EL (cell line): ENCODE results near the gene CD82.

Experiments used
- DNase-seq: peaks from one replicate; pipeline ENCODE4 v3.0.0-alpha.2; 2016

Gene CD82

GRCh38 chr11:44578279-44578678, 12.8 kb downstream of the CD82 start:
- no peak for DNase-seq

- DNase-seq, result no peak
Measured at GRCh38 chr11:44579302-44579761, 13.9 kb downstream of the CD82 start.

DNA sequence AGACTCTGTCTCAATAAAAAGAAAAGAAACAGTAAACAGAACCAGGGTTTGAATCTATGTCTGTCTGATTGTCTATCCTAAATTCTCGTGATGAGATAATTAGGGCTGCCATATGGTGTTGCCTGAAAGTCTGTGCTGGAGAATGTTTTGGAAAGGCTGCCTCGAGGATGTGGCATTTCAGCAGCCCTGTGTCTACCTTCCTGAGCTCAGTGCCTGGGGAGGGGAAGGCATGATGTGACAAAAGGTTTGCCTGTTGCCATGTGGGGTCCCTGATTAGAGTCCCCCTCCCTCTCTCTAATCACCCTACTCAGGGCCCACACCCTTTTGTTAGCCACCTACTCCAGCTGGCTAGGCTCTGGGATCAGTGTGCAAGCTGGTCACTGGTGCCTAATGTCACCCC, 15.2 kb downstream of the CD82 start:
- no peak for DNase-seq

DNA sequence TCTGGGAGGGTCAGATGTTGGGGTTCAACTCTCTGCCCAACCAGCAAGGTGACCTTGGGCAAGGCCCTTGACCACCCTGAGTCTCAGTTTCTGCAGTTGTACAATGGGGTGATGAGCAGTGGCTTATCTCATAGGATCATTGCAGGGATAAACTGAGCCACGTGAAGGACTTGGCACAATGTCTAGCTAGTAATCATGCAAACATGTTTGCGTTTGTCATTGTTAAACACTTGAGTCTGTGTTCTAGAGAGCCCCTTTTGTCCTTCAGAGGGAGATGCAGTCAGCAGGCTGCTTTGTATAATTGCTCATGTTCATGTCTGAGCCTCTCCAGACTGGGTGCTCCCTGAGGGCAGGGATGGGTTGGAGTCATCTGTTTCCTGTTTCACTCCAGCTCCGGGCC, 15.8 kb downstream of the CD82 start:
- no peak for DNase-seq

GRCh38 chr11:44582641-44583352, 17.3 kb downstream of the CD82 start:
- no peak for DNase-seq

DNA sequence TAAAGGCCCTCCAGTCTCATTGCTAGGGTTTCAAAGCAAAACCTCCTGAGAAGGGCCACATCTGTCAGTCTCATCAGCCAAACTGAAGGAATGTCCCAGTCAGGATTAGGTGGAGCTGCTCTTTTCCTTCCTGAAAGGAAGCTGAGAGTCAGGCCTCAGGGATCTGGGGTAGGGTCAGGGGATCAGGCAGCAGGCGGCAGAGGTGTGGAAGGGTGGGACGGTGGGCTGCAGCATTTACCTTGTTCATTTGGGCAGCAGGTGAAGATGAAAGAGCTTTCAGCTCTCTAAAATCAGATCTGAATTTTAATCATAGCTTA, 17.8 kb downstream of the CD82 start:
- DNase-seq, result no peak

DNA sequence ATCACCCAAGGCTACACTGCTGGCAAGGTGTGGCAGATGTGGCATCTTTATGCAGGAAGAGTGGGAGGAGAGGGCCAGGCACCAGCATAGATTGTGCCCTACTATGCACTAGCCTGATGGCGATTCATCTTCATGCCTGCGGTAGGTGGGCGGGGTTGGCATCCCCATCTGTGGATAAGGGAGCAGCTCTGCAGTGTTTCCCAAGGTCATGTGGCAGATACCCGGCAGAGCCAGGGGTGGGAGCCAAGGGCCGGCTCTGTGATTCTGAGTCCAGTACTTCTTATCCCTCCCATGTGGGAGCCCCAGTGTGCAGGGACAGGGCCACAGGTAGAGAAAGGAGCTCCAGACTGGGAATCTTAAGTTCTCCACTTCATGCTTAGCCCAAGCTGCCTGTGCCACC, 20.0 kb downstream of the CD82 start:
- no peak for DNase-seq

DNA sequence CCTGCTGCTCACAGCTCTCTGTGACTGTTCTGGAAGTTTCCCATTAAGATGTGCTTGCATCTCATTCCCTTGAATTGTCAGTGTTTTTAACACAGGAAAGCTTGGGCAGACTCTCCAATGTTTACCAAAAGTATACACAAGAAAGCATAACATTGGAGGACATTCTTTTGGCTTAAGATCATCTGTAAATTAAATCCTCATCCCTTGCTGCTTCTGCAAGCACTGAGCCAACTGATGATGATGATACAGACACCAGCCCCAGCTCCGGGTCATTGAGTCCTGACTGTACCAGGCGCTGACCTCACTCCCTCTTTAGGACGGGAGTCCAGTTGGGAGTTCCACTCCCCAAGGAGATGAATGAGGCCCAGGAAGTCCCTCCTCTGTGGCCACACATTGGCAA, 23.8 kb downstream of the CD82 start:
- DNase-seq, result peak; percentile 82

DNA sequence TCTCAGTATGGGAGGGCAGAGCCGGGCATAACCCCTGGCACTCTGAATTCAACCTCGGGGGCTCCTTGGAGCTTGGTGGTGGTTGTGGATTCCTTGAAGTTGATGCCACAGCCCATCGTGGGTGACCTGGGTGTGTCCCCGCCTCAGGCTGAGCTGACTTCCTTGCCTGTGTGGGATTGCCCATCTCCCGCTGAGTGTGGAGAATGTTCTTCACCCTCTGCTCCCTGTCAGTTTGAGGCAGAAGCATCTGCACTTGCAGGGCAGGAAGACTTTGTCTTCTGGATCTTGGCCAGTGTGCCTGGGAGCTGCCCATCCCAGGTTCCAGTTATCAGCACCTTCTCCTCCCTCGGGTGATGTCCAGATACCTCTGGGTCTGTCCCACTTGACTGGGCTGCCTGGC, 25.3 kb downstream of the CD82 start:
- no peak for DNase-seq

DNA sequence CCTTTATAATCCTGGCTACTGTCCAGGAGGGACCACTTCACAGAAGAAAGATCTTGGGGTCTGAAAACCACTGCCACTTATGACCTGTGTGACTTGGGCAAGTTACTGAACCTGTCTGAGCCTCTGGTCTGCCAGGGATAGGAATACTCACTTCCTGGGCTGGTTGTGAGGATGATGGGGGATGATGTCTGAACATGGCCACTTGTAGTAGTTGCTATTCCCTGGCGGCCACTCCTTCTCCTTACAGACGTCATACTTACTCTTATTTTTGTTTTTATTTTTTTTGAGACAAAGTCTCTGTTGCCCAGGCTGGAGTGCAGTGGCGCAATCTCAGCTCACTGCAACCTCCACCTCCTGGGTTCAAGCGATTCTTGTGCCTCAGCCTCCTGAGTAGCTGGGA, 26.1 kb downstream of the CD82 start:
- DNase-seq, result no peak

DNA sequence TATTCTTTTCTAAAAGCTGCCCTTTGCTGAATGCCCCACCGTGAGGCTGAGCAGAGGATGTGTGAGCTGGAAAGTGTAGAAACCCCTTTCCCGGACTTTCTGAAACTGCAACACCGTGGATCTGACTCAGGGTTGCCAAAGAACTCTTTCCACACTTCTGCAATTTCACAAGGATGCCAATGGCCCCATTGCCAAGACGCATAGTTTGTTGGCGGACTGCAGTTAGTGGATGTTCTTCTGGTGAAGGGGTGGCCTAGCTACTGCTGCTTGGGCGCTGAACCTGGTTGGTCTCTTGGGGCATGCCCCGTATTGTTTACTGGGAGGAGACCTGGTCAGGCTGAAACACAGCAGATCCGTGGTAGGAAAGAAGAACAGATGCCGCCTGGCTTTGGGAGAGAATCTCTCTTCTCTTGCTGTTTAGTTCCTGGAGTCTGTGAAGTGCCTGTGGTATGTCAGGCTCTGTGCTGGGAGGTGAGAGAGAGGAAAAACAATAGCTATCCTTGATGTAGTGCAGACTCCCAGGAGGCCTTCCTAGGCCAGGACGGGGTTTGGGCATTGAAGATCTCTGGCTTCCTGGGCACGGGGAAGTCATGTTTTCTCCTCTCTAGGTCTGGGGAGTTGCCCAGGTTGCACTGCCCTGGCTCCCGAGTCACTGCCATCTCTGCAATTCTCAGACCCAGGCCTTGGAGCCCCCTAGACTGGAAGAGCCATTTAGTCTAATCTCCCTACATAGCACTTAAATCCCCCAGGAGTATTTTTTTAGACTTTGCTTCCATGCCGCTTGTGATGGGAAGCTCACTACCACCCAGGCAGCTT, 26.9 kb downstream of the CD82 start:
- DNase-seq, result no peak

DNA sequence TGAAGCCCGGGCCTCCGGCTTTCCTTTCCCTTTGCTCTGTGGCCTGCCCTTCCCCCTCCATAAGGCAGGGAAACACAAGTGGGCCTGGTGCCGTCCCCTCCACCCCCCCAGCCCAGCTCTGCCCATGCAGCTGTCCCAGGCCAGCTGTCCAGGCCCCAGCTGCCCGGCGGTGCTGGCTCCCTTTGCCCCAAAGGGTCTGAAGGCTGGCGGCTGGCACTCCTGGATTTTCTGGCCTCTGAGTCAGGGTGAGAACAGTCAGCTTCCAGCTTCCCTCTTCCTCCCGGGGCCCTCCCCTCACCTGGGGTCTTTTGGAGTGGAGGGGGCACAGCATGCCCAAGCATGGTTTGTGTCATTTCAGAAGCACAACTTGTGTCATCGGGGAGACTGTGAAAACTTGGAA, 27.8 kb downstream of the CD82 start:
- DNase-seq, result no peak

- no peak for DNase-seq
Measured at GRCh38 chr11:44595006-44595405, 29.5 kb downstream of the CD82 start.

DNA sequence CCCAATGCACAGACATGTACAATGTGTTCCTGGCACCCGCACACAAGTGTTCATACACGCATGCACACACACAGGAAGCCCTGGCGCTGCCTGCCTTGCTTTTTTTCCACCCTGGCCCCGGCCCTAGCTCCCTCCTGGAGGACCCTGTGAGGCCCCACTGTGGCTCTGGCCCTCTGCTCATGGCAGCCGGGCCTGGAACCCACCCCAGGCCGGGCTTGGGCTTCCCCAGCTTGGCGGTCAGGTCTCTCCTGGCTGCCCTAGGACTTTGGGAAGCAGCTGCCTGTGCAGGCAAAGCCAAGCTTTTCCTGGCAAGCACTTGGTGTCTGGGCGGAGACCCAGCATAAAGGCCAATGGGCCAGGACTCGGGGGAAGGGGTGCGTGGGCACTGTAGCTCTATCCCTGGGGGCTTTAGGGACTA, 30.5 kb downstream of the CD82 start:
- no peak for DNase-seq

DNA sequence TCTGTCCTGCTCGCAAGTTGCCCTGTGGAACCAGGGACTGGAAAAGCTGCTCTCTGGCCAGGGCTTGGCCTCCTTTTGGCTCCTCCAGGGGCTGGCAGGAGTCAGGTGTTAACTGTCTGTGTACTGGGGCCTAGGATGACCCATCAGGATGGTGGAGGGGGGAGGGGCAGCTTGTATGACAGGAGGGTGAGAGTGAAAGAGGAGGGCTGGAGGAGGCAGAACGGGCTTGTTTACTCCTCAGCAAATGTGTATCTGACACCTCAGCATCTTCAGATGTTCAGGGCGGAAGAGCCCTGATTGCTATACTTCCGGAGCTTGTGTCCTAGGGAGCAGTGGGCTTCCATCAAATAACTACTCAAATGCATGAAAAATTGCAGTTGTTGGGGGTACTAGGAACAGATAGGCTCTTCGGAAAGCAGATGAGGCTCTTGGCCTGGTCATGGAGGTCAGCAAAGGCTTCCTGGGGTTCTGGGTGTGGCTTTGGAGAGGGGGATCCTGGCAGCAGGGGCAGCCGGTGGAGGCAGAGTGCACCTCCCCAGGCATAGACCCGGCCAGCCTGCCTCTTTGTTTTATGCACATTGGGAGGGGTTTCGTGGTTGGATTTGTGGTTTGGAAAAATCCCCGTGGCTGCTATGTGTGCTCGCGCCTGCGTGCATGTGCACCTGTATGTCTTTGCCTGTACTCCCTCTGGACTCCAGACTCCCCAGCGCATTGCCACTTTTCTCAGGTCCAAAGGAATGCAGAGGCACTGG, 31.2 kb downstream of the CD82 start:
- no peak for DNase-seq

- DNase-seq, result no peak
Measured at GRCh38 chr11:44597358-44598012, 32.0 kb downstream of the CD82 start.

DNA sequence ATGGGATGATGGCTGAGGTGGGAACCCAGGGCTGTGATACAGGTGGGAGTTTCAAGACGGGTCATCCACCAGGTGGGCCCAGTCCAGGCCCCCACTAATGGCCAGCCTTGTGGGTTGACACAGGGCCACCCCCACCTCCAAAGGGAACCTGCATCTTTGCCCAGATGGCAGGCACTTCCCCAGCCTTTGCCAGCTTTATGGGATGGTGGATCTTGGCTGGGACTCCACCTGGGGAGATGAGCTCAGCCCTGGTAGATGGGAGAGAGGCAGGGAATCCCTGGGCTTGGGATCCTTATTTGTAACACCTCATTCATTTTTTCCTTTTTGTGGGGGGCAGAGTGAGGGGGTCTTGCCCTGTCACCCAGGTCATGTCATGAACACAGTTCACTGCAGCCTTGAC, 33.4 kb downstream of the CD82 start:
- no peak for DNase-seq

DNA sequence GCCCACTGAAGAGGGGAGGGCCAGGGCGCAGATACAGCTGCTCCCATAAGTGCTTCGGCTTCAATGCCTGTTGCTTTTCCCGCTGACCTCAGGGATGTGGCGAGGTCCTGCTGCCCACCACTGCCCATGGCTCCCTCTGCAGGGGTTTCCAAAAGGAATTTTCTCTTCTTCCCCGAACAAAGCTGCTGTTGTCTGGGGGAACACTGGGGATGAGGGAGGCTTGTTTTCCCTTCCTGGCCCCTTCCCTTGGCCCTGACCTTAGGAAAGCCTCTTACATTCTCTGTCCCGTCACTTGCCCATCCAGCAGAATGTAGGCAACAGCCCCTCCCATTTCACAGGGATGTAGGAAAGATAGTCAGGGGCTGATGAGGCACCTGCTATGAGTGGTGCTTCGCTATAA, 34.8 kb downstream of the CD82 start:
- no peak for DNase-seq

DNA sequence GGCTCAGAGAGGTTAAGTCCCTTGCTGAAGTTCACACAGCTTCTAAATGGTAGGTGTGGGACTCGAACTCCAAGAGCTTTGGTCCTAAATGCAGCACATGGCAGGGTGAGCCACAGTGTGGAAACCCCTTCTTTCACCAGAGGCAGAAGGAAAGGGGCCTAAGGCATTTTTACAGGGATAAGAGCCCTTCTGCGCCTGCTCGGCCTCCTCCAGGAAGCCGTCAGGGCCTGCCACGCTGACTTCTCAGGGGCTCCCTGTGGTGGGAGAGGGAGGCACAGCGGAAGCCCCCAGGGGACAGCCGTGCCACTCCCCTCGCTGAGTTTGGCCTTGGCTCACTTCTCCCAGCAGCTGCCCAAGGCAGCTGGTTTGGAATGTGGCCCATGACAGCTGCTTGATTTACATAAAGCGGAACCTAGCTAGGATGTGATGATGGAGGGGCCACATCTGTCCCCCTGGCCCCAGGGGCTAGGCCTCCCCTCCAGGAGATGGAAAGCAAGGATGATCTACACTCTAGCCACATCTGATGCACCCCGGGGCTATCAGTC, 35.4 kb downstream of the CD82 start:
- no peak for DNase-seq

DNA sequence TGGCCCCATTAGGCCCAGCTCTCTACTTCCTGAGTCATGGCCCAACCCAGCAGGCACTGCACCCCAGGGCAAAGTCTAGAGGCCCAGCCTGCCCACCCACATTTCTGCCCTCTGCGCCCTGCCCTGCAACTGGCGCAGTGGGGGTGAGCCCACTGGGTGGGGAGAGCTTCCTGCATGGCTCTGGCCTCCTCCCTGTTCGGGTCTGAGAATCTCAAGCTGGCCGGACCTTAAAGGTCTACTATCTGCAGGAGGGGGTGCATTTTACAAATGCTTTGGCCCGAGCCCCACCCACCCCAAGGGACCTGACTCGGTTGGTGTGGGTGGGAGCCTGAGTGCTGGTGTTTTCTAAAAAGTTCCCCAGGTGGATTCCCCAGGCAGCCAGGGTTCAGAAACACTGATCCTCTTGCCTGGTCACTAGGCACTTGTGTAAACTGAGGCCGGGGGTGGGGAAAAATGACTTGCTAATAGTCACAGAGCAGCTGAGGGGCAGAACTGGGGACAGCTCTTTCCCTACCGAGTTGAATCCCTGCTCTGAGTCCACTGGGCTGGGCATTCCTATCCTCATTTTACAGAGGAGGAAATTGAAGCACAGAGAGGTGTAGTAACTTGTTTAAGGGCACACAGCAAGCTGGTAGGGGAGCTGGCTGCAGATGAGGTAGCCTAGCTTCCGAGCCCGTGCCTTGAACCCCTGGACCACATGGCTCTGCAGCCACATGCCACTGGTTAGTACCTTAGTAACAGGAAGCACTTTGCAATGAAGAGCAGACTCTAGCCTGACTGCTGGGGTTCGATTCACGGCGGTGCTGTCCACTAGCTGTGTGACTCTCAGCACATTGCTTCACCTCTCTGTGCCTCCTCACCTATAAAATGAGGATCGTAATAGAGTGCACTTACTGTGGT, 36.3 kb downstream of the CD82 start:
- DNase-seq, result no peak

DNA sequence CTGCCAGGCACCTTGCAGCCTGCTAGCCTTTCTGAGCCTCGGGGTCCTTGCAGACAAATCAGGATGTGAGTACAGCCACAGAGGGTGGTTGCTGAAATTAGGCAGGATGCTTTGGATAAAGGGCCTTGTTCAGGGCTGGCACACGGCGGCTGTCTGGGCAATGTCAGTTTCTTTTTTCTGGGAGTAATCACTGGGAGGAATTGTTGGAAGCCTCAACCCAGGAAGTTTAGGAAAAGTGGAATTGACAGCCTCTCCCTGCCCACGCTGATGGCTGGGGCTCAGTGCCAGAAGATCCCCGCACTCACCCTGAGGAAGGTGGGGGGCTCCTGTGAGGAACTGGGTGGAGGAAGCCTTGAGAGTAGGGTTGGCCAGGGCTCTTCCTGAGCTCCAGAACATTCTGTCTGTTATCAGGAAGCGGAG, 37.4 kb downstream of the CD82 start:
- no peak for DNase-seq

- DNase-seq, result no peak
Measured at GRCh38 chr11:44604171-44604581, 38.7 kb downstream of the CD82 start.
